HG02610 (cell line): ENCODE results near the gene CARS1.

ENCODE experiments used
- ATAC-seq: cut with Tn5 transposase; IDR thresholded peaks from one replicate; pipeline ENCODE4 v1.9.1; 2021; ENCODE audit warnings: mild to moderate bottlenecking, moderate library complexity; ENCODE audit not compliant: unreplicated experiment

CARS1 gene

GRCh38 chr11:2963112-2963754 lies 94.0 kb downstream of the CARS1 start:
- no peak for ATAC-seq

- no peak for ATAC-seq
Observed at GRCh38 chr11:2961080-2961479, 96.1 kb downstream of the CARS1 start.

- no peak for ATAC-seq
Observed at GRCh38 chr11:2960139-2960538, 97.1 kb downstream of the CARS1 start.

GRCh38 chr11:2958251-2958650 lies 99.0 kb downstream of the CARS1 start:
- ATAC-seq: no peak

GRCh38 chr11:2955906-2956476 lies 101.2 kb downstream of the CARS1 start:
- ATAC-seq: no peak

GRCh38 chr11:2954263-2954662 lies 103.0 kb downstream of the CARS1 start:
- ATAC-seq: no peak

- no peak for ATAC-seq
Observed at GRCh38 chr11:2952290-2952689, 104.9 kb downstream of the CARS1 start.

GRCh38 chr11:2951231-2952110 lies 105.8 kb downstream of the CARS1 start:
- no peak for ATAC-seq
